Pancreas (tissue), 10 donors: ENCODE data around the gene TGOLN2. TPM values are rescaled to one million over a fixed set of nuclear protein-coding genes. Genes with fewer than 3 reads are reported as not detected.

Source experiments
- ATAC-seq, 4 donors: fragments of 200-7000 bp; cut with Tn5 transposase; one replicate each; pipeline versions ENCODE4 v1.8.0 to v1.9.1; 2020; ENCODE audit warnings: mild to moderate bottlenecking in 4 of 4, moderate library complexity in 4 of 4
- DNase-seq, 6 donors: peaks; one replicate each; pipeline ENCODE4 v3.0.0-alpha.2; 2020
- FAIRE-seq: peaks from 2 replicates; lab custom pipeline; 2012; peaks lifted over from hg19 to GRCh38; lab: Jason Lieb, UNC
- H3K27ac ChIP-seq, 4 donors: fragments of 200-600 bp; sonication (generic); 1 replicate in 3 of 4; 2 replicates in 1 of 4; pipeline versions ENCODE4 v1.5.0 to v1.8.0; 2020
- H3K27me3 ChIP-seq, 4 donors: fragments of 200-600 bp; one replicate each; pipeline ENCODE4 v1.8.0; 2021
- H3K36me3 ChIP-seq, 3 donors: fragments of 200-600 bp; sonication (generic) in 1 of 3; one replicate each; pipeline versions ENCODE4 v1.5.0 to v1.8.0; 2020 to 2021
- H3K4me1 ChIP-seq, 3 donors: fragments of 200-600 bp; one replicate each; pipeline ENCODE4 v1.8.0; 2021
- H3K4me3 ChIP-seq, 4 donors: fragments of 200-600 bp; sonication (generic) in 2 of 4; one replicate each; pipeline versions ENCODE4 v1.5.0 to v1.8.0; 2020 to 2021
- H3K9me3 ChIP-seq, 4 donors: fragments of 200-600 bp; one replicate each; pipeline ENCODE4 v1.8.0; 2021
- WGBS, 2 donors: extraction: QIAGEN DNeasy Blood & Tissue Kit; methylation state at CpG; one replicate each; pipeline ENCODE4 v1.1.7; 2013; 5-methylcytosine and 5-hydroxymethylcytosine counted together
- intact Hi-C, 3 donors: fragments of 100-400 bp; cut with DNase I; formaldehyde crosslinking; loops; one replicate each; pipeline versions ENCODE4 v1.11.1 to v1.14.2; 2022
- polyA plus RNA-seq, 2 donors: library from polyadenylated mRNA; stranded (reverse); fragments of 200-250 nt; gene quantifications; one replicate each; pipeline ENCODE4 v1.2.3, GENCODE V29; 2013
- total RNA-seq, 6 donors: library from RNA; stranded (reverse); fragmentation: NEBNext Ultra II Directional in 4 of 6; extraction: Animal tissue kit (Norgen Biotek cat#: 25700) in 4 of 6; gene quantifications; one replicate each; pipeline versions ENCODE4 v1.2.1 to v1.2.4, GENCODE V29; 2021 to 2023
- TF ChIP-seq, protein P1 (sequence below), 4 donors: fragments of 200-600 bp; sonication (generic) in 3 of 4; IDR thresholded peaks; one replicate each; pipeline versions ENCODE4 v1.5.0 to v1.8.0; 2021; ENCODE audit warnings: antibody characterized with exemption in 4 of 4
- donor health status: healthy with polysubstance abuse.
- donor health status: DM: no; HTN: no; CAD: no; lungs with moderate emphysema.
- donor health status: DM: no; HTN: no; CAD: no.
- donor health status: control.
- donor health status: control.
- donor health status: Bipolar disorder and iron deficiency.
- donor health status: DM: yes; HTN: yes; CAD: no.
- donor health status: DM: no; HTN: no; CAD: no.
- donor health status: DM: no; HTN: no; CAD: no.
- donor health status: DM: yes; HTN: yes; CAD: no.

TGOLN2 gene
- total and polyA plus RNA-seq, 8 donors, result 17.7 to 74.7 (median 37.9) TPM

DNA sequence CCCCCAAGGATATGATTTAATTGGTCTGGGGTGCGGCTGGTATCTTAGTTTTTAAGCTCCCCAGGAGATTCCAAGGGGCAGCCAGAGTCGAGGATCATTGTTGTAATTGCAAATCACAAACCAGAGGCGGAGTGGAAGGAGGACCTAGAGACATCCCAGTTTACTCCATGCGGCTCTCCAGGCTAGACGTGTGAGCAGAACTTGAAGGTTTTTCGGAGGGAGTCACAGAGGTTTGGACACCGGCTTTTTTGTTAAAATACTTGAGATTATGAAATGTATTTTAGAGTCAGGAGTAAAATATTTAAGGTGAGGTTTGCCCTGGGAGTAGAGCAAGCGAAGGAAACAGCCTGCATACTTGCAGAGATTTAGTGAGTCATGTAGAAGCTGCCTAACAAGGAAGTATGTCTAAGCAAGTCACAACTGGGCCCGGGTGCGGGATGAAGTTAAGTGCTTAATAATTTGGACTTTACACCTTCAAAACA lies 39.5 kb downstream of the TGOLN2 start:
- no peak overlapping the region for H3K27ac ChIP-seq
- no peak overlapping the region for H3K4me3 ChIP-seq
- intact Hi-C loops, result loop anchor here (5.0 to 10.0 kb wide), 3 partner anchors 153 to 226 kb away; partner anchors contain the start of gene TCF7L1 (in 1 of the 3)
- DNase-seq, result no peak
- no peak for FAIRE-seq
- no peaks in the 10 kb centered on the region for H3K27me3 ChIP-seq
- no peaks in the 10 kb centered on the region for H3K9me3 ChIP-seq
- no peaks in the 10 kb centered on the region for H3K36me3 ChIP-seq
- TF ChIP-seq, protein P1, sequence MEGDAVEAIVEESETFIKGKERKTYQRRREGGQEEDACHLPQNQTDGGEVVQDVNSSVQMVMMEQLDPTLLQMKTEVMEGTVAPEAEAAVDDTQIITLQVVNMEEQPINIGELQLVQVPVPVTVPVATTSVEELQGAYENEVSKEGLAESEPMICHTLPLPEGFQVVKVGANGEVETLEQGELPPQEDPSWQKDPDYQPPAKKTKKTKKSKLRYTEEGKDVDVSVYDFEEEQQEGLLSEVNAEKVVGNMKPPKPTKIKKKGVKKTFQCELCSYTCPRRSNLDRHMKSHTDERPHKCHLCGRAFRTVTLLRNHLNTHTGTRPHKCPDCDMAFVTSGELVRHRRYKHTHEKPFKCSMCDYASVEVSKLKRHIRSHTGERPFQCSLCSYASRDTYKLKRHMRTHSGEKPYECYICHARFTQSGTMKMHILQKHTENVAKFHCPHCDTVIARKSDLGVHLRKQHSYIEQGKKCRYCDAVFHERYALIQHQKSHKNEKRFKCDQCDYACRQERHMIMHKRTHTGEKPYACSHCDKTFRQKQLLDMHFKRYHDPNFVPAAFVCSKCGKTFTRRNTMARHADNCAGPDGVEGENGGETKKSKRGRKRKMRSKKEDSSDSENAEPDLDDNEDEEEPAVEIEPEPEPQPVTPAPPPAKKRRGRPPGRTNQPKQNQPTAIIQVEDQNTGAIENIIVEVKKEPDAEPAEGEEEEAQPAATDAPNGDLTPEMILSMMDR (IDR thresholded peaks at IDR 0.05), result no peak
- 77 to 85% methylated on average over 10 of the region's 10 CpGs for WGBS, 2 donors
- ATAC-seq, result peak in 2 of 4 donors; percentile 37 to 39
- H3K4me1 ChIP-seq, result no peaks in the 10 kb centered on the region

DNA sequence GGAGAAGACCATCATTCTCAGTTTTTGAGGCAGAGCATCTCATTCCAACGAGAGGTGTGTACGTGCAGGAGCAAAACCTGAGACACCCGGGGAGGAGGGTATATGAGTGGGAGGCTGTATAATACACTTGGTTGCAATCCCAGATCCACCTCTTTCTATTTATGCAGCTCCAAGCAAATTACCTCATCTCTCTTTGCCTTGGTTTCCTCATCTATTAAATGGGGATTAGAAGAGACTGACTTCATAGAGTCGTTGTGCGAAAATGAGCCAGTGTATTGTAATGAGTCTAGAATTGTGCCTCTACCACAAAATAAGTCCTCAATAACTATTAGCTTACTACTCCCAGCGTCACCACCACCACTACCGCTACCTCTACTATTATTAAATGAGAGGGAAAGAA lies 40.1 kb downstream of the TGOLN2 start:
- WGBS, 2 donors, result 88 to 90% methylated on average over 7 of the region's 7 CpGs
- Histone ChIP-seq H3K36me3 (no peaks in the 10 kb centered on the region), H3K4me1 (no peaks in the 10 kb centered on the region), H3K9me3 (no peaks in the 10 kb centered on the region), H3K27ac (no peak overlapping the region), H3K4me3 (no peak overlapping the region), H3K27me3 (no peaks in the 10 kb centered on the region)
- FAIRE-seq (no peak), ATAC-seq (no peak), DNase-seq (no peak)
- TF ChIP-seq, protein P1 (IDR thresholded peaks at IDR 0.05), result no peak
- intact Hi-C loops, result loop anchor here (5.0 to 10.0 kb wide), 3 partner anchors 153 to 225 kb away; partner anchors contain the start of gene TCF7L1 (in 1 of the 3)

DNA sequence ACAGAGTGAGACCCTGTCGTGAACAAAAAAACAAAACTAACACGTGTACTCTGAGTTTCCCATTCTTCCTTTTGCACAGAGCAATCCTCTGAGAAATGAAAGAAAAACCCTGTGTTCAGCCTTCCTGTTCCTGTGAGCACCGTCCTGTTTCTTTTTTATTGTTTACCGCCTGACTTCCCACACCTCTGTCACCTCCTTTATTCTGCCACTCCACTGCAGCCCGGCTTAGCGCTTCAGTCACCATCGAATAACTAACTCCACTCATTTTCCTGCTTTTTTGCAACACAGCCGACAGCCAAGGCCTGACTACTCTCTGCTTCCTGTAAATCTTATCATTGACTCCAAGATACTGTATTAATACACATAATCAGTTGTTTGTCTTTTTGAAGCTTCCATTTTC lies 40.9 kb downstream of the TGOLN2 start:
- no peak for ATAC-seq
- 72 to 79% methylated on average over 8 of the region's 8 CpGs for WGBS, 2 donors
- intact Hi-C loops, result loop anchor here (5.0 to 10.0 kb wide), 3 partner anchors 152 to 225 kb away; partner anchors contain the start of gene TCF7L1 (in 1 of the 3)

DNA sequence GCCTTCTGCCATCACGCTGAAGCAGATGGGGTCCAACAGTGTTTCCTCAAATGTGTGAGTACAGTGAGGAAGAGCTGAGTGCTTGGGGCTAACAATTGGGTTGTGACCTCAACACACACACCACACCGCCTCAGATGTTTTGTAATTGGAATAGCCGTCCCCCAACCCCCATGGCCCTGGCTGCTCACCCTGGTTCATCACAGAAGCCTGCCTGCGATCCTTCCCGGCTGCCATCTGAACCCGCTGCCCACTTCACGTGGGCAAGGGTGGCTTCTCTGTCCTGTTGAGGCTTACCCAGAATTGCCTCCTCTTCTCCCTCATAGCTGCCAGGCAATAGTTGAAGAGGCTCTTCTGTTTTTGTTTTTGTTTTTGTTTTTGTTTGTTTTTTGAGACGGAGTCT lies 44.1 kb downstream of the TGOLN2 start:
- DNase-seq, result no peak
- no peak overlapping the region for H3K4me3 ChIP-seq
- TF ChIP-seq, protein P1 (IDR thresholded peaks at IDR 0.05), result no peak
- intact Hi-C loops, result loop anchor here in 2 of 3 donors (10.0 kb wide), 2 partner anchors 149 to 219 kb away; partner anchors contain the start of gene TCF7L1 (in 1 of the 2)
- no peaks in the 10 kb centered on the region for H3K9me3 ChIP-seq
- H3K36me3 ChIP-seq, result no peaks in the 10 kb centered on the region
- H3K27me3 ChIP-seq, result no peaks in the 10 kb centered on the region
- no peaks in the 10 kb centered on the region for H3K4me1 ChIP-seq
- no peak for ATAC-seq
- no peak overlapping the region for H3K27ac ChIP-seq
- WGBS, 2 donors, result 93 to 95% methylated on average over 8 of the region's 8 CpGs
- FAIRE-seq, result no peak

More for the DNA sequence above, 40.9 kb downstream of the TGOLN2 start:
- H3K4me3 ChIP-seq, result no peak overlapping the region
- H3K9me3 ChIP-seq, result no peaks in the 10 kb centered on the region
- H3K27me3 ChIP-seq, result no peaks in the 10 kb centered on the region
- no peaks in the 10 kb centered on the region for H3K4me1 ChIP-seq
- TF ChIP-seq, protein P1 (IDR thresholded peaks at IDR 0.05), result no peak
- FAIRE-seq, result no peak
- no peak for DNase-seq
- H3K27ac ChIP-seq, result no peak overlapping the region
- H3K36me3 ChIP-seq, result no peaks in the 10 kb centered on the region

DNA sequence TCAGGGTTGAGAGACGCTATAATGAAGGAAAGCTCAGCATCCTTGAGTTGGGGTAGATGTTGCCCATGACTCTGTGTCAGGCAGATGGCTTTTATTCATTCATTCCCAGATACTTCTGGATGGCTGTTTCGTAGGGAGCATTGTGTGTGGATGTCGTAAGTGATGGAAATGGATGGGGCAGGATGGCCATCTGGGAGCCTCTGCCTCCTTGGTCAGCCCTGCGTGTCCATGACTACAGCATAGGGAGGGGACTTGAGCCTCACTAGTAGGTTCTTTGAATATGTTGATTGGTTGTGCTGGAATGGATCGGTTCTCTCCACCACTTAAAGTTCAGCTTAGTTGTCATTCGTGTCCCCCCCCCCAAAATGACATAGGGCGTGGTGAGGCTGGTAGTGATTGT lies 44.9 kb downstream of the TGOLN2 start:
- DNase-seq, result no peak
- no peak for FAIRE-seq
- WGBS, 2 donors, result 92 to 96% methylated on average over 7 of the region's 7 CpGs

More for the DNA sequence above, 44.9 kb downstream of the TGOLN2 start:
- Histone ChIP-seq H3K27ac (no peak overlapping the region), H3K9me3 (no peaks in the 10 kb centered on the region), H3K36me3 (no peaks in the 10 kb centered on the region), H3K27me3 (no peaks in the 10 kb centered on the region), H3K4me3 (no peak overlapping the region), H3K4me1 (no peaks in the 10 kb centered on the region)
- no peak for ATAC-seq
- intact Hi-C loops, result loop anchor here in 2 of 3 donors (10.0 kb wide), 2 partner anchors 148 to 218 kb away; partner anchors contain the start of gene TCF7L1 (in 1 of the 2)
- TF ChIP-seq, protein P1 (IDR thresholded peaks at IDR 0.05), result no peak
